Epidermal melanocyte (primary cell): ENCODE measurements around the gene SHISA8.

ENCODE experiments used
- DNase-seq: peaks from one replicate; pipeline ENCODE4 v3.0.0; 2011; ENCODE audit warnings: low spot score; ENCODE audit not compliant: insufficient read length

SHISA8 gene

GRCh38 chr22:41934284-41935014 is 19.6 kb upstream of the SHISA8 start:
- no peak for DNase-seq

GRCh38 chr22:41933411-41934177 is 18.7 kb upstream of the SHISA8 start:
- DNase-seq = no peak

- DNase-seq = no peak
Observed at GRCh38 chr22:41932353-41932752, 17.5 kb upstream of the SHISA8 start.

GRCh38 chr22:41931701-41932269 is 16.9 kb upstream of the SHISA8 start:
- DNase-seq = no peak

GRCh38 chr22:41929418-41929810 is 14.5 kb upstream of the SHISA8 start:
- DNase-seq = no peak

GRCh38 chr22:41928593-41929417 is 13.9 kb upstream of the SHISA8 start:
- DNase-seq = no peak

- DNase-seq = no peak
Observed at GRCh38 chr22:41927813-41928212, 12.9 kb upstream of the SHISA8 start.

GRCh38 chr22:41925783-41926460 is 11.0 kb upstream of the SHISA8 start:
- DNase-seq = no peak

- no peak for DNase-seq
Observed at GRCh38 chr22:41923595-41924276, 8.9 kb upstream of the SHISA8 start.

- DNase-seq = no peak
Observed at GRCh38 chr22:41922940-41923594, 8.2 kb upstream of the SHISA8 start.

- no peak for DNase-seq
Observed at GRCh38 chr22:41922328-41922727, 7.5 kb upstream of the SHISA8 start.

- no peak for DNase-seq
Observed at GRCh38 chr22:41920271-41920976, 5.5 kb upstream of the SHISA8 start.

GRCh38 chr22:41919357-41920224 is 4.7 kb upstream of the SHISA8 start:
- DNase-seq = peak; percentile 79

- no peak for DNase-seq
Observed at GRCh38 chr22:41917903-41918791, 3.3 kb upstream of the SHISA8 start.

GRCh38 chr22:41917375-41917902 is 2.6 kb upstream of the SHISA8 start:
- DNase-seq = no peak

- DNase-seq = no peak
Observed at GRCh38 chr22:41916745-41917358, 2.0 kb upstream of the SHISA8 start.
